IgD-negative memory B cell (primary cell): Measurements from ENCODE around the gene FHDC1. TPM values are rescaled to one million over a fixed set of nuclear protein-coding genes. Genes with fewer than 3 reads are reported as not detected.
"Not testable (repeated sequence)": the region's sequence is repeated elsewhere in the genome, so short reads cannot be mapped to it uniquely, and the experiment has no call there.

Experiments
- H3K27ac Mint-ChIP-seq, 3 donors: one replicate each; pipeline ENCODE4 v1.8.0; 2020 to 2022; ENCODE audit warnings: mild to moderate bottlenecking in 3 of 3, mixed read lengths in 3 of 3, moderate library complexity in 1 of 3
- H3K27me3 Mint-ChIP-seq: one replicate; pipeline ENCODE4 v1.8.0; 2021; ENCODE audit warnings: mixed read lengths
- H3K36me3 Mint-ChIP-seq: one replicate; pipeline ENCODE4 v1.8.0; 2020; ENCODE audit warnings: mild to moderate bottlenecking, mixed read lengths
- H3K4me1 Mint-ChIP-seq, 3 donors: one replicate each; pipeline ENCODE4 v1.8.0; 2020 to 2022; ENCODE audit warnings: mixed read lengths in 3 of 3, mild to moderate bottlenecking in 1 of 3
- H3K4me3 Mint-ChIP-seq, 4 donors: one replicate each; pipeline ENCODE4 v1.8.0; 2020 to 2022; ENCODE audit warnings: mild to moderate bottlenecking in 4 of 4, mixed read lengths in 4 of 4, moderate library complexity in 3 of 4
- H3K9me3 Mint-ChIP-seq, 3 donors: one replicate each; pipeline ENCODE4 v1.8.0; 2020 to 2021; ENCODE audit warnings: mixed read lengths in 3 of 3, mild to moderate bottlenecking in 1 of 3
- polyA plus RNA-seq: library from polyadenylated mRNA; unstranded; fragments of 300-500 nt; fragmentation: Illumina TruSeq; gene quantifications from one replicate; pipeline ENCODE4 v1.2.3, GENCODE V29; 2021

FHDC1 gene, protein sequence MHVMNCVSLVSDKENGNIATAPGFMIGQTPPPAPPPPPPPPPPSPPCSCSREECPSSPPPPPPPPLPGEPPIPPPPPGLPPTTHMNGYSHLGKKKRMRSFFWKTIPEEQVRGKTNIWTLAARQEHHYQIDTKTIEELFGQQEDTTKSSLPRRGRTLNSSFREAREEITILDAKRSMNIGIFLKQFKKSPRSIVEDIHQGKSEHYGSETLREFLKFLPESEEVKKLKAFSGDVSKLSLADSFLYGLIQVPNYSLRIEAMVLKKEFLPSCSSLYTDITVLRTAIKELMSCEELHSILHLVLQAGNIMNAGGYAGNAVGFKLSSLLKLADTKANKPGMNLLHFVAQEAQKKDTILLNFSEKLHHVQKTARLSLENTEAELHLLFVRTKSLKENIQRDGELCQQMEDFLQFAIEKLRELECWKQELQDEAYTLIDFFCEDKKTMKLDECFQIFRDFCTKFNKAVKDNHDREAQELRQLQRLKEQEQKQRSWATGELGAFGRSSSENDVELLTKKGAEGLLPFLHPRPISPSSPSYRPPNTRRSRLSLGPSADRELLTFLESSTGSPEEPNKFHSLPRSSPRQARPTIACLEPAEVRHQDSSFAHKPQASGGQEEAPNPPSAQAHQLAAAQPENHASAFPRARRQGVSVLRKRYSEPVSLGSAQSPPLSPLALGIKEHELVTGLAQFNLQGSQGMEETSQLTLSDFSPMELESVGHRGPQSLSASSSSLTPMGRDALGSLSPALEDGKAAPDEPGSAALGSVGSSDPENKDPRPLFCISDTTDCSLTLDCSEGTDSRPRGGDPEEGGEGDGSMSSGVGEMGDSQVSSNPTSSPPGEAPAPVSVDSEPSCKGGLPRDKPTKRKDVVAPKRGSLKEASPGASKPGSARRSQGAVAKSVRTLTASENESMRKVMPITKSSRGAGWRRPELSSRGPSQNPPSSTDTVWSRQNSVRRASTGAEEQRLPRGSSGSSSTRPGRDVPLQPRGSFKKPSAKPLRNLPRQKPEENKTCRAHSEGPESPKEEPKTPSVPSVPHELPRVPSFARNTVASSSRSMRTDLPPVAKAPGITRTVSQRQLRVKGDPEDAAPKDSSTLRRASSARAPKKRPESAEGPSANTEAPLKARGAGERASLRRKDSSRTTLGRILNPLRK
- 0.06 TPM for polyA plus RNA-seq

DNA sequence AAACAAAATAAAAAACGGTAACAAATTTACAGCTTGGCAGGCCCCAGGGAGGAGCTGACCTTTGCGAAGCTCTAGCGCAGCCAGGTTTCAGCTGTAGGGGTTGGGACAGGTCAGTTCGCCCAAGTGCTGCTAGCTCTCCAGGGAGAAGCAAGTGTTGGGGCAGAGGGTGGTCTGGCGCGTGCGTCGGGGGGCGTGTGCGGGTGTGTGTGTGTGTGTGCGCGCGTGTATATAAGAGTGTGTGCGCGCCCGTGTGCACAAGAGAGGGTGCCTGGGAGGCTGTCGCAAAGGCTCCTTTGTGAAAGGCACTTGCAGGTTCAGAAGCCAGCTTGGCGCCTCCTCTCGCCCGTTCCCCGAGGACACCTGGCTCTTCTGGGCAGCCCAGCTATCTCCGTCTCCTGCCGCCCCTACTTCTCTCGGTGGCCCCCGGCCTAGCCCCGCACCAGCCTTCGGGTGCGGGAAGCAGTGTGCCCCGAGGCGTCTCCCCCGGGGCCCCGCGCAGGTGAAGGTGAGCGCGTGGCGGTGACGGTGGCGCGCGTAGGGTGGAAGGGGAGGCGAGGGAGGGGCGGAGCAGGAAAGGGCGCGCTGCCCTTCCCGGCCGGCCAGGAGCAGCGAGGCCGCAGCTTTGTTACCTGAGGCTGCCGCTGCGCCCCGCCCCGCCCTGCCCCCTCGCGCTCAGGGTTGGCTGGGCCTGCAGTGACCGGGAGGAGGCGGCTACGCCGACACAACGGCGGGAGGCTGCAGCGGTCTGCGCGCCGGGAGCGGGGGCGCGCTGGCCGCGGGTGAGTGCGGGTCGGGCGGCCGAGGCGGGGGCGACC lies at the start of gene FHDC1:
FHDC1 (plus strand) TSS at position 693 of the 815 bp plus-strand sequence. CDS start 6,735 bp downstream, outside the sequence.
- no peaks in the 10 kb centered on the region for H3K36me3 Mint-ChIP-seq
- H3K9me3 Mint-ChIP-seq: peaks cover 0 to 2% (median 0%) of the 10 kb centered on the region in 3 donors
- no peak within 1 kb of the TSS for H3K27ac Mint-ChIP-seq
- H3K4me3 Mint-ChIP-seq: peak within 1 kb of the TSS; percentile 81 to 94 (median 88)
- H3K4me1 Mint-ChIP-seq: peaks cover 10 to 20% (median 19%) of the 10 kb centered on the region in 3 donors
- peaks cover 35% of the 10 kb centered on the region for H3K27me3 Mint-ChIP-seq

DNA sequence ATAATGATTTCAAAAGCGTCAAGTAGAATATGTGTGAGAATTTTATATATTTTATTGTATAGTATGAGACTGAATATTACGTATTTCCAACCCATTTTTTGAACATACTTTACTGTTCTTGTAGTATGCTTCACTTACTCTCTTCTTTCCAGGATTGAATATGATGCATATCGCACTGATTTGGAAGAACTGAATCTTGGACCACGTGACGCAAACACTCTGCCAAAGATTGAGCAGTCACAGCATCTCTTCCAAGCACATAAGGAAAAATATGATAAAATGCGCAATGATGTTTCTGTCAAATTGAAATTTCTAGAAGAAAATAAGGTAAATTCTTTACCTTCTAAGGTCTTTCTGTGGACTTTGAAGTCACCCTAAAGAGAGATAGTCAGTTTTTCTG lies 48.1 kb upstream of the FHDC1 start:
- no peak overlapping the region for H3K27ac Mint-ChIP-seq

DNA sequence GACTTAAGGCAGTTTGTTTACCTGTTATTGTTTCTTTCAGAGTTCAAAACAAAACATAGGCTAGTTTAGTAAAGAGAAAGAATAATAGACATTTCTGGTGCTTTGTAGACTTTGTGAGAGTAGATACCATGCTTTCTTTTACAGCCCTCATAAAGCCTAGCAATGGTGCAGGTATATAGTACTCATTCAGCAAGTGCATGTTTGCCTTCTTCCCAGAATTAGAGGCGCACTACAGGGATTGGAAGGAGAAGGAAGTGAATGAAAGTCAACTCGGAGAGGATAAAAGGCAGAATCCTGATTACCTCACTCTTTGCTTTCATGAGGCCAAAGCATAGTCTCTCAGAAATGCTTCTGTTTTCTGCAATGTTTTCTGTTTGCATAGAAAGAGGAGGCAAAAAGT lies 43.1 kb upstream of the FHDC1 start:
- no peaks in the 10 kb centered on the region for H3K9me3 Mint-ChIP-seq
- H3K36me3 Mint-ChIP-seq: peaks cover 3% of the 10 kb centered on the region
- H3K27me3 Mint-ChIP-seq: no peaks in the 10 kb centered on the region
- no peak overlapping the region for H3K4me3 Mint-ChIP-seq
- no peaks in the 10 kb centered on the region for H3K4me1 Mint-ChIP-seq
- no peak overlapping the region for H3K27ac Mint-ChIP-seq

More for the DNA sequence above, 48.1 kb upstream of the FHDC1 start:
- no peaks in the 10 kb centered on the region for H3K9me3 Mint-ChIP-seq
- H3K36me3 Mint-ChIP-seq: peaks cover 7% of the 10 kb centered on the region
- no peaks in the 10 kb centered on the region for H3K27me3 Mint-ChIP-seq
- no peak overlapping the region for H3K4me3 Mint-ChIP-seq
- H3K4me1 Mint-ChIP-seq: no peaks in the 10 kb centered on the region

DNA sequence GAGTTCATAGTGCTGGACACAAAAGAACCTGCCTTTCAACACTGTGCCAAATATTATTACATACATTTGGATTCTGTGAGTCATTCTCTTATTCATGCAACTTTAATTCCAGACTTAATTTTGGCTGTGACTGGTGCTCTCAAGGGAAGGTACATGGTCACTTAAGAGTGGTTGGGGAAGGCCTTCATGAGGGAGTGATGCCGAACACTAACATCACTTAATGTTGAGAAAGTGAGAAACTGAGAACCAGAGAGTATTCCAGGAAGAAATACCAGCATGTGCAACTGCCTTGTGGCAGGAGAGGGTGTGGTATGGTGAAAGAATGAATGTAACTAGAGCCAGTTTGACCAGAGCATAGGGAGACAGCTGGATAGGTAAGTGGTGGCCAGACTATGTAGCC lies 41.5 kb upstream of the FHDC1 start:
- Mint-ChIP-seq H3K27ac (peak overlapping the region in 1 of 3 donors; percentile 55), H3K9me3 (peaks cover 0 to 2% (median 0%) of the 10 kb centered on the region in 3 donors), H3K4me1 (no peaks in the 10 kb centered on the region), H3K36me3 (peaks cover 5% of the 10 kb centered on the region), H3K4me3 (no peak overlapping the region), H3K27me3 (no peaks in the 10 kb centered on the region)

DNA sequence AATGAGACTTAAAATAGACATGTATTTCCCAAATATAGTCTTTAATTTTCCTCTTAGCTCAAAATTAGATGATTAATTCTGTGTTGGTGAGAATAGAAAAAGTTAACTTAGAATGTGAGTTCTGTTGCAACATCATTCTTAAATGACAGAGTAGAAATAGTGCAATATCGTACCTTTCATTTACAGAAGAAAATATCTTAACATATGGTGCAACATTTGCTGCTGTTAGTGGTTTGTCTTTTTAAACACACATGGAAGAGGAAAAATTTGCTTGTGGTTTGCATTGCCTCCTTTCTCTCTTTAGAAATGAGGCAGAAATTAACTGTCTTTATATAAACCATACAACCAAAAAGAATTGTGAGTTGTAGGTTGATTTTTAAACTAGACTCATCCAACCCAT lies 39.3 kb upstream of the FHDC1 start:
- peaks cover 2% of the 10 kb centered on the region for H3K36me3 Mint-ChIP-seq
- H3K9me3 Mint-ChIP-seq: peaks cover 0 to 2% (median 0%) of the 10 kb centered on the region in 3 donors
- no peak overlapping the region for H3K4me3 Mint-ChIP-seq
- H3K27me3 Mint-ChIP-seq: no peaks in the 10 kb centered on the region
- no peak overlapping the region for H3K27ac Mint-ChIP-seq
- no peaks in the 10 kb centered on the region for H3K4me1 Mint-ChIP-seq

DNA sequence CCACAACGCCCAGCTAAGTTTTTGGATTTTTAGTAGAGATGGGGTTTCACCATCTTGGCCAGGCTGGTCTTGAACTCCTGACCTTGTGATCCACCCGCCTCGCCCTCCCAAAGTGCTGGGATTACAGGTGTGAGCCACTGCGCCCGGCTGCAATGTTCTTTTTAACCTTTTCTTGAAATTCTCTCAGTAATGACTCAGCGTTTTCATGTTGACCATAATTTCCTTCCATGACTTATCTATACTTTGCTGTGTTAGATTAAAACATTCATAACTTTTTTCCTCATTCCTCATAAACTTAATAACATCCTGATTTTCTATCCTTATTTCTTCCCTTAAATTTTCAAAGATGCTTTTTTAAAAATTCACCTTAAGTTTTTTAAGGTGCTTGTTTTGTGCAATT lies 38.0 kb upstream of the FHDC1 start:
- H3K27me3 Mint-ChIP-seq, H3K4me3 Mint-ChIP-seq, H3K36me3 Mint-ChIP-seq, H3K9me3 Mint-ChIP-seq, H3K4me1 Mint-ChIP-seq, H3K27ac Mint-ChIP-seq: not testable (repeated sequence)

DNA sequence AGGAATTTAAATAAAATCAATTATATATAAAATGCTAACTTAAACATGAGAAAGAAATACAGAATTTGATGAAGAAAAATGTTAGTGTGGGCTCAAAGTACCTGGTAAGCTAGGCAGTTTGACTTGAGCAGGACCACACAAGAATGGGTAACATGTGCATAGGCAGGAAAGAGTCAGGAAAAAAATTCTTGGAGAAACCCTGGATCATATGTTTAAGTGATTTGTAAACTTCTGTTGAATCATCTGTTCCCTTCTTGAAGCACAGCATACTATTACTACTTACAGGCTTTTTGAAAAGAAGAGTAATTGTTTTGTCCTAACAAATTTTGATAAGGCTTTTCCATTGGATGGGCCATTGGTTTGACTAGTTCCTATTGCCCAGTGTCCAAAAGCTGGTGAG lies 37.5 kb upstream of the FHDC1 start:
- H3K27me3 Mint-ChIP-seq: no peaks in the 10 kb centered on the region
- no peak overlapping the region for H3K4me3 Mint-ChIP-seq
- peaks cover 2% of the 10 kb centered on the region for H3K36me3 Mint-ChIP-seq
- peaks cover 0 to 2% (median 0%) of the 10 kb centered on the region in 3 donors for H3K9me3 Mint-ChIP-seq
- H3K27ac Mint-ChIP-seq: no peak overlapping the region
- H3K4me1 Mint-ChIP-seq: no peaks in the 10 kb centered on the region

DNA sequence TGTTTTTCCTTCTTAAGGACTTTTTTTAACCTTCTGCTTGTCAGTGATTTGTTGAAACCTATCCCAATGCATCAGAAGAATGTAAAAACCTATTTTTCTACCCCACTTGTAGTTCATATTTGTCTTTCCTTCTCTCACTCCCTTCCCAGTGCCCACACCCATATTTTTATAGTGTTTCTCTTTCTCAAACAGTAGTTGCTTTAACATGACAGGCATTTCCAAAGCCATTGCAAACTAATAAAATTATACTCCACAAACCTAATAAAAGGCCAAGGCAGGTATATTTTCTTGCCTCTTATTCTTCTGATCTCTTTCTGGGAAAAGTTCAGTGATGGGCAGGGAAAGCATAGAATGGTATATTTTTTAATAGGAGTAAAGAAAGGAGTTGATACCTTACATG lies 35.7 kb upstream of the FHDC1 start:
- Mint-ChIP-seq H3K27ac (peak overlapping the region in 1 of 3 donors; percentile 74), H3K9me3 (peaks cover 0 to 4% (median 2%) of the 10 kb centered on the region in 3 donors), H3K4me3 (no peak overlapping the region), H3K27me3 (no peaks in the 10 kb centered on the region), H3K36me3 (peaks cover 7% of the 10 kb centered on the region), H3K4me1 (no peaks in the 10 kb centered on the region)

DNA sequence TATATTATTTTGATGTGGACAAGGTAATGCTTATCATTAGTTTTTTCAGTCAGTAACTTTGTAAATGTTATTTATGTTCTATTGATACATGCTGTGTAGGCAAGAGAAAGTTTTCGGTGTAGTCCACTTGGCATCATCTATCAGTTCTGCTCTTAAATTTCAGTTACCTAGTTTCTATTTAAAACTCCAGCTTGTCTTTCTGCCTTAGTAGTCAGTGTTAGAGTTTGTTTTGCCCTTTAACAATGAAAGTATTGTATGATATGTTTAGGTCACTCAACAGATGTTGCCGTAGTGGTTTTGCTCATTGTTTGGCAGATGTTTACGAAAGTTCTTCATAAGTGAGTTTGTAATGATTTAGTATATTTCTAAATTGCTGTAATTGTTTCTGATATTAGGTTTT lies 34.9 kb upstream of the FHDC1 start:
- Mint-ChIP-seq H3K27me3 (no peaks in the 10 kb centered on the region), H3K4me3 (no peak overlapping the region), H3K4me1 (no peaks in the 10 kb centered on the region), H3K36me3 (peaks cover 7% of the 10 kb centered on the region), H3K9me3 (peaks cover 0 to 4% (median 2%) of the 10 kb centered on the region in 3 donors), H3K27ac (no peak overlapping the region)

DNA sequence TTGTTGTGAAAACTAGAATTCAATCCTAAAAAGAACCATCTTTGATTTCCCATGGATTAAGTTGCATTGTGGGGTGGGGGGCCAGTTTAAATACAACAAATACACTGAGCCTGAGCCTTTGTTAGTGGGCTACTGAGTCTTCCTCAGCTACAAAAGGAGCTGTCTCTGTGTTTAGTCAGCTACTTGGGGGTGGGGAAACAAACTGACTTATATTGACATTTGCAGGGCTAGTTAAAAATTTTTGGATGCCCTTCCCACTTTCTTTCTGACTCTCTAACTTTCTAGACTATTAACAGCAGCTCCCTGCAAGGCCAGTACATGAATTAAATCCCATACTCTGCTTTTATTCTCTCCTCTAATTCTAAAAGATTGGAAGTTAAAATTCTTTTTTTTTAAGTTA lies 32.5 kb upstream of the FHDC1 start:
- H3K27ac Mint-ChIP-seq: no peak overlapping the region
- H3K4me3 Mint-ChIP-seq: no peak overlapping the region
- peaks cover 5% of the 10 kb centered on the region for H3K36me3 Mint-ChIP-seq
- H3K27me3 Mint-ChIP-seq: no peaks in the 10 kb centered on the region
- H3K4me1 Mint-ChIP-seq: peaks cover 0 to 4% (median 1%) of the 10 kb centered on the region in 3 donors
- peaks cover 0 to 4% (median 1%) of the 10 kb centered on the region in 3 donors for H3K9me3 Mint-ChIP-seq

DNA sequence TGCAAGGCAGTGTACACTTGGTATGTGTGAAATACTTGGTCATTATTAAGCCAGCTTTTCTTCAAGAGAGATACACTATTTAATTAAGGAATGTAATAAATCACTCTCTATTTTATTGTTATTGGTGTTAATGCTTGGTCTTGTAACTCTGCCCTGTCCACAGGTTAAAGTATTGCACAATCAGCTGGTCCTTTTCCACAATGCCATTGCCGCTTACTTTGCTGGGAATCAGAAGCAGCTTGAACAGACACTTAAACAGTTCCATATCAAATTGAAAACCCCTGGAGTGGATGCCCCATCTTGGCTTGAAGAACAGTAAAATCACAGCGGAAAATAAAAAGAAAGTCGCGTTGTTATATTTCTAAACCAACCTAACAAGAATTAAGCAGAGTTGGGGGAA lies 26.2 kb upstream of the FHDC1 start:
- no peak overlapping the region for H3K27ac Mint-ChIP-seq
- peaks cover 0 to 4% (median 1%) of the 10 kb centered on the region in 3 donors for H3K4me1 Mint-ChIP-seq
- H3K27me3 Mint-ChIP-seq: no peaks in the 10 kb centered on the region
- H3K36me3 Mint-ChIP-seq: peaks cover 5% of the 10 kb centered on the region
- peaks cover 0 to 1% (median 0%) of the 10 kb centered on the region in 3 donors for H3K9me3 Mint-ChIP-seq
- no peak overlapping the region for H3K4me3 Mint-ChIP-seq

DNA sequence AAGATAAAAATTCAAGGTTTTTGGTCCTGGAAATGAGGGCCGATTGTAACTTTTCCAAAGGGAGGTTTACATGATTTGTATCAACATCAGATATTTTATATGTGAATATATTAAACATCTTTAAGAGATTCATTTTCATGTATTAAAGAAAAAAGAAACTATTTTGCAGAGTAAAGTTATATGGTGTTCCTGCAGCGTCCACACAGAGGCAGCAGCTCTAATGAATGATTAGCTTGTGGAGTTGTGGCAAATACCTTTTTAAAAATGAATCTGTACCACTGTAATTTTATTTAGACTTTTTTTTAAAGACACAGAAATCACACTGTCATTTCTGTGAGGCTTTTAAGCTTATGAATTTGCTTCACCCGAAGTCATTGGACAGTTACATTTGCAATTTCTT lies 25.6 kb upstream of the FHDC1 start:
- Mint-ChIP-seq H3K4me1 (peaks cover 0 to 4% (median 1%) of the 10 kb centered on the region in 3 donors), H3K4me3 (no peak overlapping the region), H3K36me3 (peaks cover 5% of the 10 kb centered on the region), H3K27me3 (no peaks in the 10 kb centered on the region), H3K9me3 (peaks cover 0 to 1% (median 0%) of the 10 kb centered on the region in 3 donors), H3K27ac (no peak overlapping the region)

DNA sequence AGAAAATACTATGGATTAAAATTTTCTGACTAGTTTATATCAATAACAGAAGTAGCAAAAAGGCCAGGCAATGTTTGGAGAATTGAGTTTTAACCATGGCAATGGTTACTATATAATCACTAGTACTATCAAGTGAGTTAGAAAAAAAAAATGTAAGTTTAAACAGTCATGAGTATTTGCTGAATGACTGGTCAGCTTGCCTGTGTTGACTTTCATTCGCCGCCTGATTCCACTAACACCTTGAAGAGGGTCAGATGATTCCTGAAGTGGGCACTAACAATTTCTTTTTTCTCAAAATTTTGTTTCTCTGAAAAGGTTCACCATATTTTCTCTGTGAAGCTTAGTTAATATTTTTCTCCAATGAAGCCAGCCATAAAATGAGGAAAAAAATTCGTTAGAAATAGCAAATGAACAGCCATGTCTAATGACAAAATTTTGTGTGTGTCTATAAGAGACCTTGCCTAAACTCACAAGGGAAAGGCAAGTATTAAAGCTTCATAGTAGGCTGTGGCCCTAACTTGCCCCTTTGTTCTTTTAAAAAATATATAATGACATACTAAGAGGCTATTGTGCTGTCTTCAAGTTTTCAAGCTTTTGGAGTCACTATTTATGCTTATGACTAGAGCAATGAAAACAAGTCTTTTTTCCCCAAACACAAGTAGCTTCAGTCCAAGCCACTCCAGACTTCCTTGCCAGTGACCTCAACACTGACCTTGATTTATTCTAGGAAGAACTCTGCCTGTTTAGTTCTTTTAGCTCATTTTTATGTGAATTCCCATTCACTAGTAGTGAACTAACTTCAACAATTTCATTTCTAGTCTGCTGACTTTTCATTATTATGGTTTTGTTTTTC lies 18.4 kb upstream of the FHDC1 start:
- H3K27ac Mint-ChIP-seq: no peak overlapping the region

More for the DNA sequence above, 18.4 kb upstream of the FHDC1 start:
- H3K27me3 Mint-ChIP-seq: no peaks in the 10 kb centered on the region
- H3K4me1 Mint-ChIP-seq: no peaks in the 10 kb centered on the region
- H3K9me3 Mint-ChIP-seq: peaks cover 0 to 9% (median 5%) of the 10 kb centered on the region in 3 donors
- H3K4me3 Mint-ChIP-seq: peak overlapping the region in 1 of 4 donors; percentile 68
- peaks cover 9% of the 10 kb centered on the region for H3K36me3 Mint-ChIP-seq
